Adipocyte (in vitro differentiated cells): Measurements from ENCODE around the gene GPHN.
"Not testable (repeated sequence)": the region's sequence is repeated elsewhere in the genome, so short reads cannot be mapped to it uniquely, and the experiment has no call there.

Experiments used
- DNase-seq: peaks from one replicate; pipeline ENCODE4 v3.0.0-alpha.2; 2015; ENCODE audit warnings: low read depth
- H3K27me3 ChIP-seq: replicated peaks from 2 replicates; pipeline ENCODE4 v1.7.0; 2013; ENCODE audit warnings: mild to moderate bottlenecking, low read length, moderate library complexity; ENCODE audit not compliant: control insufficient read depth, insufficient read depth
- H3K36me3 ChIP-seq: 2 replicates; pipeline ENCODE4 v1.7.0; 2013; ENCODE audit warnings: low read length, mild to moderate bottlenecking, moderate library complexity; ENCODE audit not compliant: control insufficient read depth, insufficient read depth, severe bottlenecking
- H3K4me1 ChIP-seq: 2 replicates; pipeline ENCODE4 v1.7.0; 2013; ENCODE audit warnings: mild to moderate bottlenecking, low read length, moderate library complexity; ENCODE audit not compliant: control insufficient read depth, insufficient read depth
- H3K4me3 ChIP-seq: 2 replicates; pipeline ENCODE4 v1.7.0; 2013; ENCODE audit warnings: mild to moderate bottlenecking, low read length, moderate library complexity
- H3K9ac ChIP-seq: 2 replicates; pipeline ENCODE4 v1.7.0; 2013; ENCODE audit warnings: mild to moderate bottlenecking, low read length, moderate library complexity
- H3K9me3 ChIP-seq: 2 replicates; pipeline ENCODE4 v1.7.0; 2013; ENCODE audit warnings: mild to moderate bottlenecking, low read length, moderate library complexity; ENCODE audit not compliant: control insufficient read depth

GPHN gene

DNA sequence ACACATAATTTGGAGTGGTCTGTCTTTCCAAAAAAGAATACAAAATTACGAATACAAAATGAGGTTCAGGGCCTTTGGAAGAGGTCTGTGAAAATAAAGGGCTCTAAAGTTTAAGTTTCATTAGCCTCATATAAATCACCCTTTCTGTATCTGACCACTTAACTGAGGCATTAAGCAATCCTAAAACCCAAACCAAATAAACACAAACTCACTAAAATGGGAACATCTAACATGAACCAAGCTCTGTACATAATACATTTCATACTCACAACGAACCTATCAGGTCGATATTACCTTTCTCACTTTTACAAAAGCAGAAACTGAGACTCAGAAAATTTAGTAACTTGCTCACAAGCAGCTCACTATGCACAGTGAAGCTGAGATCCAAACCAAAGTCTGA, 22.9 kb upstream of the GPHN start:
- no peaks in the 10 kb centered on the region for H3K27me3 ChIP-seq
- no peak overlapping the region for H3K4me3 ChIP-seq
- no peak overlapping the region for H3K9ac ChIP-seq
- no peak for DNase-seq
- no peaks in the 10 kb centered on the region for H3K36me3 ChIP-seq
- H3K4me1 ChIP-seq = peaks cover 17% of the 10 kb centered on the region
- H3K9me3 ChIP-seq = no peaks in the 10 kb centered on the region

- Histone ChIP-seq H3K9me3 (no peaks in the 10 kb centered on the region), H3K4me3 (no peak within 1 kb of the TSS), H3K4me1 (peaks cover 17% of the 10 kb centered on the region), H3K27me3 (no peaks in the 10 kb centered on the region), H3K36me3 (no peaks in the 10 kb centered on the region), H3K9ac (no peak within 1 kb of the TSS)
- DNase-seq = no peak
Measured at GRCh38 chr14:66485910-66486421, 22.0 kb upstream of the GPHN start, which contains the start of gene CCDC196. TSS of gene CCDC196 (plus strand) at chr14:66486371. CDS start at chr14:66486503, 132 bp downstream.

DNA sequence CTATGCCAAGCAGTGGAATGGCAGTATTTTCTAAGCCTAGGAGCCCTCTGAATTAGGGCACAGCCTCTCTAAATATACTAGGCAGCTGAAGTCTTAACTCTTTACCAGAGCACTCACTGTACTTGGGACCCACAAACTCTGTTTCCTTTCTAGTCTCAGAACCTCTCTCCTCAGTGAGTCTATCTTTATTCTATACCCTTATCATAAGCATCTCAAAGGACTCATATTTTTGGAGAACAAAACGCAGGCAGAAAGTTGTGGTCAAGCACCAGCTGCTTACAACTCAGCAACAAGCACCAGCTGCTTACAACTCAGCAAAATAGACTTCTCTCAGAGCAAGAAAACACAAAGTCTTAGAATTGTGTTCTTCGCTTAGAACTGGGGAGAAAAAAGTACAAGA, 20.8 kb upstream of the GPHN start:
- H3K27me3 ChIP-seq = no peaks in the 10 kb centered on the region
- no peaks in the 10 kb centered on the region for H3K36me3 ChIP-seq
- no peak overlapping the region for H3K4me3 ChIP-seq
- no peak for DNase-seq
- no peaks in the 10 kb centered on the region for H3K9me3 ChIP-seq
- H3K9ac ChIP-seq = no peak overlapping the region
- H3K4me1 ChIP-seq = peaks cover 16% of the 10 kb centered on the region

GRCh38 chr14:66490143-66491111, 17.5 kb upstream of the GPHN start:
- H3K36me3 ChIP-seq = no peaks in the 10 kb centered on the region
- H3K4me1 ChIP-seq = no peaks in the 10 kb centered on the region
- H3K4me3 ChIP-seq = no peak overlapping the region
- no peaks in the 10 kb centered on the region for H3K9me3 ChIP-seq
- no peak overlapping the region for H3K9ac ChIP-seq
- H3K27me3 ChIP-seq = no peaks in the 10 kb centered on the region
- DNase-seq = no peak

- Histone ChIP-seq H3K9ac (no peak overlapping the region), H3K27me3 (no peaks in the 10 kb centered on the region), H3K9me3 (no peaks in the 10 kb centered on the region), H3K36me3 (no peaks in the 10 kb centered on the region), H3K4me3 (no peak overlapping the region), H3K4me1 (peaks cover 8% of the 10 kb centered on the region)
- DNase-seq = no peak
Measured at GRCh38 chr14:66493750-66494149, 14.2 kb upstream of the GPHN start.

DNA sequence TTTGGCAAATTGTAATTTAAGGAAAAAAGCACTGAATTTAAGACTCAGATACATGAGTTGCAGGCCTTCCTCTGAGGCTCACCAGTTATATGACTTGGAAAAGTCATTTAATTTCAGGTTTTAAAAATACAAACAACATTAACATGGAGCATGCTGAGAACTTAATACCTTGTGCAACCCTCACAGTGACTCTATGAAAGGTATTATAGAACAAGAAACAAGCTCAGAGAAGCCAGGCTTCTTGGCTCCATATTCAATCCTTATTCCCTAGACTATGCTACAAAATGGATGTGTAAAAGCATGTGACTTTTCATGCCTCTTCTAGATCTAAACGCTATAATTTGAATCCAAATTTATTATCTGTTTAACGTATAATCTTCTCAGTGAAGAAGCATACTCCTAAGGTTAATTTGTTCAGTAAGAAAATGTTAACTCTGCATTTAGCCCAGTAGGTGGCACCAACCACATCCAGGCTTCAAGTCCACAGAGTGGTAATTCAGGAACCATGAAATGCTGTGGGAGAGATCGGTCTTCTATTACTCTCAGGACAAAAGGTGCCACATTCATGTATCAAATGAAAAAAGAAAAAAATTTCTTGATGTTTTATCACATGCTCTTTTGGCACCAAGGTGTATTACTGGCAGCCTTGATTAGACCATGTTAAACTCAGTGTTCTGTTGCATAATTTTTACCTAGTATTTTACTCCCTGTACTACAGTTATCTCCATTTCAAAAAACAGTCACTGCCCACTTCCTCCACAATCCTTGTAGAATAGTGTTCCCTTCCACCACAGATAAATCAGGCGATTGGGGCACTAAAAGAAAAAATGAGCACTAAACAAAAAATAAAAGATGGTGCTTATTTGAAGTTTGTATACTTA, 12.5 kb upstream of the GPHN start:
- peak overlapping the region; percentile 63 for H3K4me3 ChIP-seq
- H3K9me3 ChIP-seq = no peaks in the 10 kb centered on the region
- H3K36me3 ChIP-seq = no peaks in the 10 kb centered on the region
- H3K9ac ChIP-seq = peak overlapping the region; percentile 54
- H3K27me3 ChIP-seq = no peaks in the 10 kb centered on the region
- H3K4me1 ChIP-seq = peaks cover 8% of the 10 kb centered on the region
- peak; percentile 83 for DNase-seq

- no peak for DNase-seq
- H3K27me3 ChIP-seq = no peaks in the 10 kb centered on the region
- H3K4me1 ChIP-seq = peaks cover 8% of the 10 kb centered on the region
- peak overlapping the region; percentile 63 for H3K4me3 ChIP-seq
- no peak overlapping the region for H3K9ac ChIP-seq
- no peaks in the 10 kb centered on the region for H3K36me3 ChIP-seq
- H3K9me3 ChIP-seq = no peaks in the 10 kb centered on the region
Measured at GRCh38 chr14:66496188-66496807, 11.6 kb upstream of the GPHN start.

GRCh38 chr14:66496911-66497310, 11.0 kb upstream of the GPHN start:
- H3K4me1 ChIP-seq = peaks cover 8% of the 10 kb centered on the region
- H3K36me3 ChIP-seq = no peaks in the 10 kb centered on the region
- H3K9ac ChIP-seq = no peak overlapping the region
- no peak for DNase-seq
- no peak overlapping the region for H3K4me3 ChIP-seq
- no peaks in the 10 kb centered on the region for H3K27me3 ChIP-seq
- H3K9me3 ChIP-seq = no peaks in the 10 kb centered on the region

DNA sequence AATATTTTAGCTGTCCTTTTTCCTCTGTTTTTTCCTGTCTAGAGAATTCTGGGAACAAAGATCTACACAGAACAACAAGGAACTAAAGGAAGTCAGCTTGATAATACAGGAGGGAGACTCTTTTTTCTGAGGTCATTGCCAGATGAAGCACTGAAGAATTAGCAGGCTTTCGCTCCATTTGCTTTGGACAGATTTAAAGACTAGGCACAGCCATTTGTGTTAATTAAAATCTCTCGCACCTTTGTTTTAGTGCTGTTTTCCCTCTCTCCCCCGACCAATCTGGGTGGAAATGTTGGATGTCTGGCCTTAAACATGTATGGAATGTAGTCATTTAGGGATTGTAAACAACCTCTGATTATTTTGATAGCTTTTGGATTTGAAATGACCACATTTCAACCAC, 9.6 kb upstream of the GPHN start:
- H3K4me1 ChIP-seq = peaks cover 8% of the 10 kb centered on the region
- no peaks in the 10 kb centered on the region for H3K27me3 ChIP-seq
- H3K9ac ChIP-seq = no peak overlapping the region
- H3K9me3 ChIP-seq = no peaks in the 10 kb centered on the region
- H3K4me3 ChIP-seq = no peak overlapping the region
- DNase-seq = no peak
- no peaks in the 10 kb centered on the region for H3K36me3 ChIP-seq

DNA sequence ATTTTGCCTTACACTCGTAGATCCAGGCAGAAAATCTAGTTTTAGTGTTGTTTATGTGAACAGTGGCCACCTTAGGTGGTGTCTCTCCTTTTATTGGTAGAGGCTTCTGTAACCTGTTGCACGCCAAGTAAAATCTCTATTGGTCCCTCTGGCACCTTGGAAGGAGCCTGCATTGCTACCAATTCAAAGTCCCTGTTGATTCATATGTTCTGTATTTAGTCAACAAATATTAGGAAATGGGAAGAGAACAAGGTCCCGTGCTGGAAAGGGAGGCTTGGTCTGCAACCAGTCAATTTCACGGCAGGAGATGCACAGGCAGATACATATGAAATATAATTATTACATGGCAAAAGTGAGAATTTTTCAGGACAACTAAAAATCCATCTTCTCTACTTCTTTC, 6.4 kb upstream of the GPHN start:
- H3K9ac ChIP-seq = no peak overlapping the region

DNA sequence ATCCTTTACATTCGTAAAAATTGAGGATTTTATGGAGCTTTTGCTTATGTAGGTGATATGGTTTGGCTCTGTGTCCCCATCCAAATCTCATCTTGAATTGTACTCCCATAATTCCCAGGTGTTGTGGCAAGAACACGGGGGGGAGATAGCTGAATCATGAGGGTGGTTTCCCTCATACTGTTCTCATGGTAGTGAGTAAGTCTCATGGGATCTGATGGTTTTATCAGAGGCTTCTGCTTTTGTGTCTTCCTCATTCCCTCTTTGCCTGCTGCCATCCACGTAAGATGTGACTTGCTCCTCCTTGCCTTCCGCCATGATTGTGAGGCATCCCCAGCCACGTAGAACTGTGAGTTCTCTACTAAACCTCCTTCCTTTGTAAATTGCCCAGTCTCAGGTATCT, 5.1 kb upstream of the GPHN start:
- not testable (repeated sequence) for DNase-seq, H3K4me3 ChIP-seq, H3K4me1 ChIP-seq, H3K36me3 ChIP-seq, H3K27me3 ChIP-seq, H3K9me3 ChIP-seq, H3K9ac ChIP-seq

More for the DNA sequence above, 6.4 kb upstream of the GPHN start:
- Histone ChIP-seq H3K9me3 (no peaks in the 10 kb centered on the region), H3K36me3 (no peaks in the 10 kb centered on the region), H3K4me3 (no peak overlapping the region), H3K4me1 (no peaks in the 10 kb centered on the region), H3K27me3 (no peaks in the 10 kb centered on the region)
- DNase-seq = no peak
